HG03045 (cell line): ENCODE results near the gene HEY2.
"Not testable (repeated sequence)": the region's sequence is repeated elsewhere in the genome, so short reads cannot be mapped to it uniquely, and the experiment has no call there.

Experiments used
- ATAC-seq: cut with Tn5 transposase; IDR thresholded peaks from one replicate; pipeline ENCODE4 v1.9.1; 2021; ENCODE audit warnings: mild to moderate bottlenecking, moderate library complexity; ENCODE audit not compliant: unreplicated experiment

Gene HEY2

DNA sequence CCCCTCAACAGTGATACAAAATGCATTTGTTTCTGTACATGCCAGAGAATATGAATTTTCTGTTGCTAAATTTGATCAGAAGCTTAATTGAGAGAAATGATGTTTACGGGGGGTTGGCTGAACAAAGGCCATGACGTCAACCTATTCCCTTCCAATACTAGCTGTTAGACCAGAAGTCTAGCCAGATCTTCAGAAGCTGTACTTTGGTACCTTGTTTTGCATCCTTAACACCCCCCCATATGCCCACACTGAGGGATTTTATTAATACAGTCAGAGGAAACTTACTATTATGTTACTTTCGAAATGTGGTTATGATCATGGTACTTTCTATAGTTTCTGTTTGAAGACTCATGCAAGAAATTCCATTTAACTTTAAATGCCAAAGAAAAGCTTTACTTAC, 44.4 kb downstream of the HEY2 start:
- ATAC-seq: no peak

DNA sequence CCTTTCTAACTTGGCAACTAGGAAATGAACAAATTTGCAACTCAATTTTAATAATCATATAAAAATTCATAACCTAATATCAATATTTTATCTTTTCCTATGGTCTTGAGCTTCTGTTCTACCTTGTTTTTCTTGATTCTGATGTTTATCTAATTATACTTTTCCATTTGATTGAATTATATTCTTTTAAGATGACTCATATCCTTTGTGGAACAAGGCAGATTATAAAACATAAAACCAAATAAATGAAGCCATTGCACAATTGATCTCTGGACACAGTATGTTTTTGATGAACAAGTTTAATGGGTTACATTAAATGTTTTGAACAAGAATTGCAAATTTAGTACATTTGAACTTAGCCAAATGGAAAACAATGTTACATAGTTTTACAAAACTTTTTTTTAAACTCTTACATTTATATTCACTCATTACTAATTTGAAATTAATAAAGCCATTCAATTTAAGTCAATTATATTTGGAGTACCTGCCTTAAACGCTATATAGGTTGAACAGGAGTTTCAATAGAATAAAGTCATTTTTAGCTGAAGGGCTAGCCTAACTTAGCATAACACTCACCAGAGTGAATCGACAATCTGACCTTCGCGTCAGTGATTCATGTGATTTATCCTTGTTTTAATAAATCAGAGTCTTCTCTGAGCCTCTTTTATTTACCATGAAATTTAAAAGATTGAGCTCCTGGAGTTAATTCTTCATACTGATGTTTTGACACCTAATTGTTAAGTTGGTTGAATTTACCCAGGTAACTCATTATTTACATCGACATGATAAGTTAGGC, 45.1 kb downstream of the HEY2 start:
- ATAC-seq: no peak

DNA sequence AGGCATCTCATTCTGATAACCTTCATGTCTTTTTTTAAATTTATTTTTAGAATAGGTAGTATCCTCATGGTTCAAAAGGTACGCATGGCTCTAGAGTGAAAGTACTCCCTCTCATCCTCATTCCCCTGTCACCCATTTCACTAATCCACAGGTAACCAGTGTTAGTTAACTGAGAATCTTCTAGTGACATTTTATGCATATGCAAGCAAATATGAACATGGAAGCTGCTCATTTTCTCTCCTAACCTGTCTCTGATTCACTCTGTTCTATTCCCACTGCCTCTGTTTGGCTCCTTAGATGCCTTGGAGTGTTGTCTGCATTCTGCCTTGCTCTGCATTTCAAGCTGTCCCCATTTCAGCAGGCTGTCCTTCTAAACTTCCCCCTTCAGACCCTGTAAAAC, 45.9 kb downstream of the HEY2 start:
- ATAC-seq: no peak

DNA sequence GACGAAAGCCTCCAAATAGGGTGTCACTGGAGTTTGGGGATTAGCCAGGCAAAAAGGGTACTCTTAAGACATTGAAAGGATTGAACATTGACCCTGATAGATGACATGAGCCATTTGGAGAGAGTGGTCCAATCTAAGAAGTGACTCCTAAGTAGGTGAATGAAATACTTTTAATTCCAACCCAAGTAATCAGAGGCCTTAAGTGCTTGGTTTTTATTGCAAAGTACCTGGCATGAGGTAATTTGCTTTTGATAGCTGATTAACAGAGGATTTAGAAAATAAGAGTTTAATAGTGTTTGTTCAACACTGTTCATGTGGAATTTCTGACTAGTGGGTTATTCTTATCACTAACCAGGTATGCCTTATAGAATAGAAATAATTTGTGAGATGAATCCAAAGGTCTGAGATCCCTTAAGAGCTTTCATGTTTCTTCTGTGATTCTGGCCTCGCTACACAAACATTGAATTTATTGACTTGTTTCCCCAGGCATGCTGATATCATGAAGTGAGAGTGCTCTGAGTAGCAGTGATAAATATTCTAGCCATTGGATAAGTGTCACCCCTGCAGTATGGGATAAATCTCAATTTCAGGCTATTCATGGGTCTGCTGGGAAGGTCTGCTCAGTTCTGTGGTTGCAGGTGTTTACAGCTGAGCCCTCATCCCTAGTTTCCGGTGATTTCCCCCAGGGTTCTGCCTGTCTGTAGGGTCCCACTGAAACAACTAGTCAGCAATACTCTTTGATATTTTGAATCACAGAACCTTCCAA, 47.9 kb downstream of the HEY2 start:
- ATAC-seq: no peak

DNA sequence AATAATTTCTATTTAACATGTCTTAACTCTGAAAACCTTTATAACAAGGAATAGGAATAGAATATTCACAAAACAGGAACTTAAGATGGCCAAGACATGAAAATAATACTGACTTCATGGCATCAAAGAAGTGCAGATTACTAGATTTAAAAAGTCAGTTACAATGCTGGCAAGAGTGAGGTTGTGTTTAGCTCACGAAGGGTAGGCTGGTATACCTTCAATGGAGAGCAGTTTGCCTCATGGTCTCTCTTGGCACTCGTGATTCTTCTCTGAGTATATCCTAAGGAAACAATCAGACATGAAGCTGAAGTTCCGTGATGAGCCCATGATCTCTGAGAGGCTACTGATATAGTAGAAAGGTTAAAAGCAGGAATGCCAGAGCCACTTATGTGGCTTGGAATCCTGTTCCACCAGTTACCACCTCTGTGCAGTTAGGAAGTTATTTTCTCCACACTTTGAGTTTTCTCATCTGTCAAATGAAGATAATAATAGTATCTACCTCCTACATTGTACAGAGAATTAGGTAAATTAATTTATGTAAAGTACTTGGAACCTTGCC, 48.5 kb downstream of the HEY2 start:
- ATAC-seq: no peak

DNA sequence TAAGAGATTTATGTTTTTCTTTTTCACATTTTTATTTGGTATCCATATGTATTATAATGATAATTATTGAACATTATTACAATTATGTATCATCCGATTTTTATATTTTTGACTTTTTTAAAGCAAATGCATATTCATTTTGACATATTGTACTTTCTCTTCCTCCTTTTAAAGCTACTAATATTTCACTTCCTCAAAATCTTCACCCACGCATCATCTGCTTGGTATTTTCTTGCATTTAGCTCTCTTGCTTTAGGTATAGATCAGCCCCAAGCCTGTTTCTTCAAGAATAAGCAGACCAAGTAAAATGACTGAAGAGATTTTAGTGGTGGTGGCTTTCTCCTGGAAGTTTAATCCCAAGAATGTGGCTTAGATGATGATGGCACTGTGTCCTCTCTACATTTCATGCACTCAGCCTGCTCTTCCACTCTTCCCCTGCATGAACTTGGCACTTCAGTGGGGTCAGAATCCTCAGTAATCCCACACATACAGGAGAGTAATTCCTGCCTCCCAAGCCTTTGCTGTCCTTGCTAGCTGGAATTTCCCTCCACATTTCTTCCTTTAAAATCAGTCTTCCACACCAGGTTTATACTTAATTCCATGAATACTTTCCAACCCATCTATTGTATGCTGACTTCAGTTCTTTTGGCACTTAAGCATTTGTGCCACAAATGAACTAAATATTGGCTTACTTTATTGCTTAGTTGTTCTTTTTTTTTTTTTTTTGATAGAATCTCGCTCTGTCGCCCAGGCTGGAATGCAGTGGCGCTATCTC, 49.5 kb downstream of the HEY2 start:
- ATAC-seq: peak; percentile 77

DNA sequence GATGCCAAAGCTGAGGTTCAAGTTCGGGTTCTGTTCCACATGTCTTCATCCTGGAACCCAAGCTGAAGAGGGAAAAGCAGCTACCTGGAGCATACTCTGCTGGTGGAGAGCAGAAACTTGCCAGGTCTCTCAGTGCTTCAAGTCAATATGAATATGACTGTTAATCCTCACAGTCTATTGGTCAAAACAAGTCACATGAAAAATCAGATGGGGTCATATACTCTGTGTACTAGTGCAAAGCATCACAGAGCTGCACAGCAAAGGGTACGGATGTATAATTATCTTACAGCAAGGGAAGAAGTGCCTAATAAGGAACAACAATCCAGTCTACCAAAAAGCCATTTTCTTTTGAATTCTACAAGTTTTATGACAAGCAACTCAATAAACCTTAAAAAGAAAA, 53.0 kb downstream of the HEY2 start:
- no peak for ATAC-seq

DNA sequence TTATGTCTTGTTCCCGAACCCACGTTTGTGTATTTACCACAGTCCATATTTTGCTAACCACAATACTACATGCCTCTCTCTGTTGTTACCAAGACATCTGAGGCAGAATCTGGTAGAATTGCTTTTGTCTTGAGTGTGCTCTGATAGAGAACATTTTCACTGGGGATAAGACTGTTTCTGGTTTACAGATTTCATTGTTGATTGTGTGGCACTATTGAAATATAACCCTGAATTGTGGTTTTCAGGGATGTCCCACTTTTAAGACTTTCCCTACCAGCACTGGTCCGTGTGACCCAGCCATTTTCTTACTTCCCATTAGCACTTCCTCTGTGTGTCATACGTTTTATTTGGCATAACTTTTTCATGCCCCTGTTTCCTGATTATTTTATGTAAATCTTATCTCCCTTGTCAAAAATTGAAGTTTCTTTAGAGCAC, 53.5 kb downstream of the HEY2 start:
- no peak for ATAC-seq

DNA sequence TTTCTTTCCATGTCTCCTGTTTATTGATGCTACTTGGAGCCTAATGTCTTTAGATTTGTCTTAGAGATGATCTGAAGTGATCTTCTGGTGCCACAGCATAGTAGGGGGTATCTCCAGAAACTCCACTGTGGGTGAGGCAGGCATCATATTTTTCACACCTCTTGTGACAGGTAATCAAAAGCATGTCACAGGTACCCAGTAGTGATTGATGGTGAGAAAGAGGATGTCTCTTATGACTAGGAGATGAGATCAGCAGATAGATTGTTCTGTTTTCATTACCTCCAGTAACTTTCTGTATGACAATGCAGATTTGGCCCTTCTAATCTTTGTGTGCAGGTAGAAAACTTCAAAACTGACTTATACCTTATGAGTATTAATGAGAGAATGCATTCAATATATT, 54.8 kb downstream of the HEY2 start:
- ATAC-seq: peak; percentile 53

DNA sequence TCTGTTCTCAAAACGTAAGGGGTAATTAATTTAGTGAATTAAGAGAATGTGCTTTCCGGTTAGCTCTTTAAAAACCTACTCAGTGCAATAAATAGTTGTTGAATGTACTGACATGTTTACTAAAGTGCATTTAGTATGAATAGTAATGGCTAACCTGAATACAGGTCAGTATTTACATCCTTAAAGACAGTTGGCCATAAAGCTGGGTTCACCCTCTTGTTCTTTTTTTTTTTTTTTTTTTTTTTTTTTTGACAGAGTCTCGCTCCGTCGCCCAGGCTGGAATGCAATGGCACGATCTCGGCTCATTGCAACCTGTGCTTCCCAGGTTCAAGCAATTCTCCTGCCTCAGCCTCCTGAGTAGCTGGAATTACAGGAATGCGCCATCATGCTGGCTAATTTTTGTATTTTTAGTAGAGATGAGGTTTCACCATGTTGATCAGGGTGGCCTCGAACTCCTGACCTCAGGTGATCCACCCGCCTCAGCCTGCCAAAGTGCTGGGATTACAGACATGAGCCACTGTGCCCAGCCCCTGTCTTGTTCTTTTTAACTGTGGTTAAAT, 55.5 kb downstream of the HEY2 start:
- ATAC-seq: not testable (repeated sequence)

DNA sequence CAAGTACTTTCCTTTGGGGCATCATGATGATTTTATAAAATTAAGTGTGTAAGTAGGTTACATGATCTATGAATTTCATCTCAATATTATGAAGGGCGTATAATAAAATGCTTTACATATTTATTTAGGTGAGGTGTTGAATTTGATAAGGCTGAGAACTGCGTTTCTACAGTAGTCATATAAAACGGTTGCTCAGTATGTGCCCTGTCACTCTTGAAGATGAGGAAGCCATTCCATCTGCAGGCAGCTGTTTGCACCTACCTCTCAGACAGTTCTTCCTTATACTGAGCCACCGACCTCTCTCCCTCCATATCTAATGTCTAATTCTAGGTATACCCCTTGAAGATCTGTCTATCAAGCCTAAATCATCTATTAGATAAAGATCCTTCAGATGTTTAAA, 57.4 kb downstream of the HEY2 start:
- ATAC-seq: no peak

DNA sequence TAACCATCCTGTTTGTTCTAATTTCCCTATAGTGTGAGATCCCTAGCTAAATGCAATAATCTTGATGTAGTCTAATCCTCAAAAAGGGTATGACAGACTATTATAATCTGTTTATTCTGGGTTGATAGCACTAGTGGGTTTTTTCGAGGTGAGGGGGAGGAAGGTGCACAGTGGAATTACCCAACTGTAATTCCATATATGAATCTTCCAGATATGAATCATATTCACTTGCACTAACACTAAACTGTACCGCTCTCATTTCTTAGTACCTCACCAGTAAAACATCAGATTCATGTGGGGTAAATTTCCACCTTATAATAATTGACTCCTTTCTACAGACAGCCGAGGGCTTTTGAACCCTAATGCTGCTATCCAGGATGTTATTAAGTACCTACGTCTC, 57.9 kb downstream of the HEY2 start:
- ATAC-seq: peak; percentile 41

DNA sequence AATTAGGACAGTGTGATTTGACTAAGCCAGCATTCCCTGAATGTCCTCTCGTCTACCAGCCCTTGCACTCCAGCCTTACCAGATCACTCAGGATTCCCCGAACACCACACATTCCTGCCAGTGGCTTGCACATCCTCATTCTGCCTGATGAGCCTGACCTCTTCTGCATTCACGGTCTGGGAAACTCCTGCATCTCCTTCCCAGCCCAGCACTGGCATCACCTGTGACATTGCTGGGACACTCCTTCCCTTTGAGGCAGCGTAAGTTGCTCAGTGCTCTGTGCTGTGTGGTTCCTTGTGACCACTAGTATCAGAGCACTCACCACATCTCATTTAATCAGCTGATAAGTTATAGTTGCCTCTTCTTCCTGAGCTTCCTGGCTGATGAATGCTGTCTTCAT, 58.6 kb downstream of the HEY2 start:
- no peak for ATAC-seq

DNA sequence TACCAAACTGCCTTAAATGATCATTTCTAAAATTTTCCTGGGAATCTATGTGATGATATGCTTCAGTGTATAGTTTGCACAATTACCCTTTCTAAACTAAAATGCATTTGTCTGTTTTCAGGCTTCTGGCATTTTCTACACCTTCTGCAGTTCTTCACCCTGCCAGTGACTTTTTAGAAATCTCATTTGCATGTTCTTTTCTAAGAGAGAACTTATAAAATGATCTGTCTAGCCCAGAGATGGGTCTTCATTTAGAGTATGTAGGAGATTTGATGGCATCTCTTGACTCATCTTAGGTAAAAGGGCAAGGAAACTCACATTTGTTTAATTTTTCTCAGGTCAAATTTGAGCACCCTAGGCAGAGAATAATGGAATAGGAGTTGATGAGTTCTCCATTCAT, 59.2 kb downstream of the HEY2 start:
- no peak for ATAC-seq

DNA sequence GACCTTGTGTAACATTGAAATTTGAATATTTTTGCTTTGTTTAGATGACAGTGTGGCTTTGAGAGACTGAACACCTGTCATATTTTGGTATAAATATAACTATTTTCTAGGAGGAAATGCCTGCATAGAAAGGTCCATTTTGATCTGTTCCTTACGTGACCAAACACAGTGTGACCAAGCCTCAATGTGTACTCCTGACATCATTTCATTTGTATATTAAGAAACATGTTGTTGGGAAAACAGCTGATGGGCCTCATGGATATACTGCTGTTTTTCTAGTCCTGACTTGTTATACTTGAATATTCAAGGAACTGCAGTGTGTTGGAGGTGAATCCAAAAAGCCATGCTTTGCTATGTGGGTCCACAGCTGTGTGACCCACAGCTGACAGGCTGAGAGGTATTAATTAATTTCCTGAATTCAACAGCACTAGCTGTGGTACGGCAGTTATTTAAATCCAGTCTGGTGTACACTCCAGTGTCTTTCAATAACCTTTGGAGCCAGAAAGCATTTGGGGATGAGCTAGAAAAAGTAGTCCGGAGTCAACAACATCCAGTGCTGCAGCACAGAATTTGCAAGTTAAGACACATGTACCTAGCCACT, 60.2 kb downstream of the HEY2 start:
- no peak for ATAC-seq

DNA sequence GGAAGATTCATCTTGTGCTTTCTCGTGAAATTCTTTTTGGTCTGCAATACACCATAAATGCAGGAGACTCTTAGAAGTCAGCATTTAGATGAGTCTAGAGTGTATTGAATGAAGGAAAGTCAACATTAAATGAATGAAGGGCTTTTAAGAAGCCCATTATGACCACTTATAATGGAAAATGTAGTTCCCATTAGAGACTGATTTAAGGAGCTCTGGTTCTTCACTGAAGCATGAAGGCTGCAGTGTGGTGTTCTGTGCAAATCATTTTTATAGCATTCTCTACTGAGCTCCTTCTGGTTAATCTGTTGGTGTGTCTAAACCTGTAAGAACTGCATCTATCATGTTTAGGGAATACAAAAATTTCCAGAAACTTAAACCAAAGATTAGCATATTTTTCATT, 61.0 kb downstream of the HEY2 start:
- no peak for ATAC-seq
